ENCODE data around the gene VWF.

VWF gene

DNA sequence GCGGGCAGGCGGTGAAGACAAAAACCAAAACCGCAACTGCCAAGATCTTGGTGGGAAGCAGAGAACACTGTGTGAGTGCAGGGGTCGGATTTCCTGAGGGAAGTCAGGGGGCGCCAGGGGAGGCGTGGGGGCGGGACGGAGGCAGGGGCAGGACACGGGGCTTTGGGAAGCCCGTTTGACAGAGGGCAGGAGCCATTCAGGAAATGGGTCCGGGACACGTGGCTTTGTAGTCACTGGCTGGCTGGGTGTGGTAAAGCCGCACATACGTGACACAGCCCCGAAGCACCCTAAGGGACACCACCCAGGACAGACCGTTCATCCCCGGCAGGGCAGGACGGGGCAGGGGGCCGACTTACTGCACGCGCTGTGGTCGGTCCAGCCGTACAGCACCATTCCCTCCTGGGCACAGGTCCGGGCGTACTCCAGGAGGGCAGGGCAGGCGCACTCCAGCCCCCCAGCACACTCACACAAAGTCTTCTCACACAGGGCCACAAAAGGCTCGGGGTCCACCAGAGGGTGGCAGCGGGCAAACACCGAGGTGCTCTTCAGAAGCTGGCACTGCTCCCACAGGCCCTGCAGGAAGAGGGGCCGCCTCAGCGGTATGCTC is 49.4 kb downstream of the VWF start:
- DNase-seq = peak in 1 of 4 experiments; percentile 14

- no peak for DNase-seq
Measured at GRCh38 chr12:6074427-6074826, 50.0 kb downstream of the VWF start.

GRCh38 chr12:6073426-6073825 is 51.0 kb downstream of the VWF start:
- DNase-seq = no peak

GRCh38 chr12:6072302-6072752 is 52.1 kb downstream of the VWF start:
- DNase-seq = no peak

DNA sequence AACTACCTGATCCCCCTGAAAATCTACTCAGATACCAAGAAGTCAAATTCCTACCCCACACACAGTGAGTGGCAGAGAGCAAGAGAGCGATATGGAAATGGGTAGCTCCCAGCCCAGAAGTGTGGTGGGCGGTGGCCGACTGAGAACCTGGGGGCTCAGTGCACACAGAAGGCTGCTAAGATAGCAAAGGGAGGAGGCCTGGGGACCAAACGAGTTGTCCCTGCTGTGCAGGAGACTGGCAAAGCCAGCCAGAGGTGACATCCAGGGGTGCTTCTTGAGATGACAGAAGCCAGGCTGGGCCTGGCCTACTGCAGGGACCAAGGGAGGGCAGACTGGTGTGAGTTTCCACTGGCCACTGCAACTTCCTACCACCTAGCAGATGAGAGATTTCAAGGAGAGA is 52.9 kb downstream of the VWF start:
- no peak for DNase-seq

DNA sequence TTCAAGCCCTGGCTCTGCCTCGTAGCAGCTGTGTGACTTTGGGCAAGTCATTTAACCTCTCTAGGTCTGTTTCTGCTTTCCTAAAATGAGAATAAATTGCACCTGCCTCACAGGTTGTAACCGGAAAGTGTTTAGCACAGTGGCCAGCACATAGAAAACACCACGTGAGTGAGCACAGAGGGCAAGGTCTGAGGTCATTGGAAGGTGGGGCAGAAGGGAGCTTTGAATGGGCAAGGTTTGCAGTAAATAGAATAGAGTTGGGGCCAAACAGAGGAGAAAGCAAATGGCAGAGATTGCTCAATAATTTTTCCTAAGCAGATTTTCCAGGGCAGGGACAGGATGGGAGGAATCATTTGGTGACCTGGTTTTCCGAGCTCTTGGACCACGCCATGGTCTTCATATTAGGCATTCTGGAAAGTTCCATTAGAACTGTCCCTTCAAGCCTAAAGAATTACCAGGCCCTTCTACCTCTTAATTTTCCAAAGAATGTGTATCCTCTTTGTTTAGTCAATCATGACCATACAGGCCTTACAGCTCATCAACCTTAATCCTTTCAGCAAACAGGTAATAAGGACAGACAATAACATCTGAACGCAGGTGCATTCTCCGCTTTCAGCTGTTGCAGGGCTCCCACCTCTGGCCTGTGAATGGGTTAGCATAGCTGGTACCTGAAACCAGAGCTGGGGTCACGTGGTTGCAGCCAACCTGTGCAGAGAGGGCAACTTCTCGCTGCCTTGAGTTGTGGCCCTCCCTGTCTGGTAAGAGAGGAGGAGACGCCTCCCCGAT is 53.8 kb downstream of the VWF start:
- no peak for DNase-seq

- DNase-seq = no peak
Measured at GRCh38 chr12:6069437-6070093, 54.9 kb downstream of the VWF start.

GRCh38 chr12:6068227-6068626 is 56.2 kb downstream of the VWF start:
- no peak for DNase-seq

DNA sequence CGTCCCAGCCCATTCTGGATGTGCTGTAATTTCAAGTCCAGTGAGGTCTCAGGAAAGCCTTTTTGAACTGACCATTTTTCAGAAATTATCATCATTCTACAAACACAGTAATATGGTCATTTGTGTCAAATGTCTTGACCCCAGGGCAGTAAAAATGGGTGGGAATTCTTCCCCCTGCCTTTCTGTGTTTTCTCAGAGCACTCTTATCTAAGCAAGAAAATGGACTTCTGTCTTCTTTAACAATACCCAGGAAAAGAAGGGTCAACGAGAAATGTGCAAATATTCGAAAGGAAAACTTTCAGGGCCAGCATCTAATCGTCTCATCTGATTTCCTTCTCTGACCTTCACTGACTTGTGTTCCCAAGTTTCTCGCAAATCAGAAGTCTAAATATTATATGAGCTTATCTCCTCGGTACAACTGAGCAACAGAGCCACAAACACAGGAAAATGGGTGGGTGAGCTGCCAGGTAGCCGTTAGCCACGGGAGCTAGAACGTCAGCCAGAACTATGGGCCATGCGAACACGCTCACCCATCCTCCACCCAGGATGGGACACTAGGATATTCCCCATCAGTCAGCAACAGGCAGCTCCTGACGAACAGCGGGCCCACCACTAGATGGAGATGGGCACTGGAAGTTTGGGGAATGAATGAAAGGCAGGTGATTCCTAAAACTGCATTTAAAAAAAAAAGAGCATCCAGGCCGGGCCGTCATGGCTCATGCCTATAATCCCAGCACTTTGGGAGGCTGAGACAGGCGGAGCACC is 57.1 kb downstream of the VWF start:
- DNase-seq = no peak

DNA sequence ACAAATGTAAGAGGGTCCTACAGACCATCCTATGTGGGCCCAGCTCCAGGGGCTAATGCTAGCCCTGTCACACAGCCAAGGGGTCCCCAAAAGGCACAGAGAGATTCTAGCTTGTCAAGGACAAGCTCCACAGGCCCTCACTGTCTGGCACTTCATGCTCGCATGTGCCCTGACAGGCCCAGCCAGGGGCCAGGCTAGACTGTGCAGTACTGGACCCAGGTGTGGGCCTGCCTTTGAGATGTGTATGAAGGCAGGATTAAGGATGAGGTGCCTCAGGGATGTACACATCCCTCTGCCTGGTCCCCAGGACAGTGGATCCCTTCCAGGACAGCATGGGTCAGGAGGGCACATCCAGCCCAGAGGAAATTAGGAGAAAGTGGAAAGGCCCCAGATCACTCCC is 57.8 kb downstream of the VWF start:
- DNase-seq = no peak

GRCh38 chr12:6065863-6066199 is 58.6 kb downstream of the VWF start:
- DNase-seq = no peak

- no peak for DNase-seq
Measured at GRCh38 chr12:6065131-6065862, 59.2 kb downstream of the VWF start.

DNA sequence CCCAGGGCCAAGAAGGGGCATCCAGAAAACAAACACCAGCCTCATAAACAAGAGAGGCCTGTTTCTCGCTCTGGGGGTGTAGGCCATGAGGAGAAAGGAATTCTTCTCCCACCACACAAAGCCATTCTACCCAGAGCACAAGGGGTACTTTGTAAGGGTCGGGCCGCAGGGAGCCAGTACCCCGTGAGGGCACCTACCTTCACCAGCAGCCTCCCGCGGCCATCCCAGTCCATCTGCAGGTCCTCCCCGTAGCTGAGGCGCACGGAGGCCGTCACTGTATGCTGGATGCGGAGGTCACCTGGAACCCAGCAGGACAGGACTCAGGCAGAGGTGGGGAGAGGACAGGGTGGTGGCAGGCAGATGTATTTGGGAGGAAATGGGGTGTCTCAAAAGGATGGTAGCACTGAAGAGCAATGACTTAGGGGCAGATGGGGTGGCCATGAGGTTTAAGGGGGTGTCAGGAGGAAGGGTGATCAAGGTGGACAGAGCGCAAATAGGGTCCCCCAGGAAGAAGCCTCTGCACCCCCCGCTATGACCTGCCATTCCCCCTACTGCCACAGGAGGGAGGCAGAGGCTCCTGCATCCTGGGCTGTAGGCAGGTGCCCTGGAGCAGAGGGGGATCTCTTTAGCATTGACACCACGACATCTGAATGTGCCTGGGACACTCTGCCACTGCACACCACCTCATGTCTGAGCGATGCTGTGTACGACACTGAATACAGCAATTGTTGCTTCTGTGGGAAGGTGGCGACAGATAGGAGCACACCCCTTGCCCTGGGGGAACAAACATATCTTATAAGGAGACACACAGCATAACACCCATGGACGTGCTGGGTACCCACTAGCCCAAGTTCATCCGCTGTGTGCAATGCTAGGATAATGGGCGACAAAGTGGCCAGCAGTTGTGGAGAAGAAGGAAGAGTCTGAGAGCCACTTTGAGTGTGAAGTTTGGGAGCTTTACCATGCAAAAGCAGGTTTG is 61.4 kb downstream of the VWF start:
- peak in 3 of 4 experiments; percentile 25 to 51 (median 32) for DNase-seq

- DNase-seq = no peak
Measured at GRCh38 chr12:6062395-6062756, 62.1 kb downstream of the VWF start.

DNA sequence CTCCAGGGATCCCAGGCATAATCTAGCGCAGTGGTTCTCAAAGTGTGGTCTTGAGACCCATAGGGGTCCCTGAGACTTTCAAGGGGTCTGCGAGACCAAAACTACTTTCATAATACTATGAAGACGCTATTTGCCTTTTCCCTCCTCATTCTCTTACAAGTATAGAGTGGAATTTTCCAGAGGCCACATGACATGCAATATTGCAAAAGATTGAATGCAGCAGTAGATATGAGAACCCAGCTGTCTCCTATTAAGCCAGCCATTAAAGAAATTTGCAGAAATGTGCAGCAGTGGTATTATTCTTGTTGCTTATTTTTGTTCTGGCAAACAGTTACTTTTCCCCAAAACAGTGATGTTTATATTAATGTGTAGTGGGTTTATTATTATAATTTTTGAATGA is 62.8 kb downstream of the VWF start:
- no peak for DNase-seq

- no peak for DNase-seq
Measured at GRCh38 chr12:6059860-6060565, 64.5 kb downstream of the VWF start.

DNA sequence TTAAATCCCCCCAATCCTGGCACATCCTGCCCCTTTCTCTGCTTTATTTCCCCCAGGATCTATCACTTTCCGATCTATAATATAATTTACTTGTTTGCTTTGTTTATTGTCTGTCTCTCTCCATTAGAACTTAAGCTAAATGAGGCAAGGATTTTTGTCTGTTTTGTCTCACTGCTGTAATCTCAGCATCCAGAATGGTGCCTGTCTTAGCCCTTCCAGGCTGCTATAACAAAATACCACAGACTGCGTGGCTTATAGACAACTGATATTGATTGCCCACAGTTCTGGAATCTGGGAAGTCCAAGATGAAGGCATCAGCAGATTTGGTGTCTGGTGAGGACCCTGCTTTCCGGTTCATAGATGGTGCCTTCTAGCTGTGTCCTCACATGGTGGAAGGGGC is 65.2 kb downstream of the VWF start:
- DNase-seq = no peak

DNA sequence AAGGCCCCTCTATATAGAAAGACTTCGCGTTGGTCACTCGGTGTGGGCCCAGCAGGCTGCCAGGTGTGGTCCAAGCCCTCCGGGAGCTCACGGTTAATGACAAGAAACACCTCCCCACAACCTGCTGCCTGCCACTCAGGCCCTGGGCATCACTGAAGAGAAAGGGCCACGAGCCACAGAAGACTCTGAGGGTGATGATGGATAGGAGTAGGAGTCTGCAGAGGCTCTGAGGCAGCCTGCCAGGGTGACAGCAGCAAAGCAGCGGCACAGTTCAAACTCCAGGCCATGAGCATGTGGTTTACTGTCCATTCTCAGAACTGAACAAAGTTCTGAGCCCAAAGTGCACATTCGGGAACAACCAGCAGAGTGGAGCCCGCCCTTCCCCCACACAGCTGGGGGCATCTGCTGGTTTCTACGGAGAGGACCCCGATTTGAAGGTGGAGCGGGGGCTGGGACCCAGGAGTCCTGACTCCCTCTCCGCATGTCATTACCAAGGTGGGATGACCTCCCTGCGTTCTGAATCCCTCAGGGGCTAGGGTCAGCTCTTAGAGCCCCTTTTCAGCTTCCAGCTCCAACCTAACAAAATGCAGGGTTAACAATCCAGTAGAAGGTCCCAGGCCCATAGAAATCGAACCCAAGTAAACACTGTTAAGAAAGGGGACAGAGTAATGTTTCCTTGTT is 65.8 kb downstream of the VWF start:
- no peak for DNase-seq

DNA sequence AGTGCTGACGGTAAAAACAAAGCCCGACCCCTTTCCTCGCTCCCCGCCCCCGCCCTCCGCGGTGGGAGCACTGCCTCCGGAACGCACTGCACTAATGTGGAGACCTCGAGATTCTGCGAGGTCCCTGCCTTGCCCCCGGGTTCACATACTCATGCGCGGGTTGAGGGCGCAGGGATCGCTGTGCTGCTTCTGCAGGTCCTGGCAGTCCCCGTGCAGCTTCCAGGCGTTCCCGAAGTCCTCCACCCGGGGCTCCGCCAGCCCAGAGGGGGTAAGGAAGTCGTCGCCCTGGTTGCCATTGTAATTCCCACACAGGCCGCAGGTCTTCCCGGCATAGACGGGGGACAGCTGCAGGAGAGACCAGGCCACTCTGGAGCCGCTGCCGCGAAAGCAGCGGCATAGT is 66.8 kb downstream of the VWF start:
- no peak for DNase-seq

Data from activated naive CD4-positive, alpha-beta T cell (primary cell).